ENCODE measurements around the gene TRAF3.
"Not testable (repeated sequence)": the region's sequence is repeated elsewhere in the genome, so short reads cannot be mapped to it uniquely, and the experiment has no call there.

Gene TRAF3

DNA sequence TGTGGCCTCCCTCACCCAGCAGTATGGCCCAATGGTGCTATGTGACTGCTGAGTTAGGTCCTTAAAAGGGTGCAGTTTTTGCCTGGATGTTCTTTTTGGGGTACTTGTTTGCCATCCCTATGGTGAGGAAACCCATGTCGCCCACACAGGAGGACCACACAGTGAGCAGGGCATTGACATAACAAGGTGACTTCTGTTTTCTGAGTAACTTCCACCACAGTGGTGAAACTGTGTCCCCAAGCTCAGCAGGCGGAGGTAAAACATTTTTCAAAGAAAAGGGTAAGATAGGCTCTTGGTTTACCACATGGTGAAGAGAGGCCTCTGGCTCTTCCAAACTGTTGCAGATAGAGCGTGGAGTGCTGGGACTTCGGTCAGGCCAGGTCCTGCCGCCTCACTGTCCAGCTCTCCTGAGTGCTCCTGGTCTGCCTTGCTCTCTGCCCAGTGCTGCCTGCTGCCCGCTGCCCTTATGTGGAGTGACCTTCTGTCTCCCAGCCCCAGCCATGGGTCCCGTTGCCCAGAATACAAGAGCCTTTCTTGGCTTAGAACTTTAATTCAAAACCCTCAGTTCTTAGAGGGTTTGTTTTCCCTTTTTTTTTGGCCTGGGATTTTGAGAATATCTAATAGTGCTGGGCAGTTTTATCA is 54.0 kb downstream of the TRAF3 start:
- DNase-seq = no peak

- no peak for DNase-seq
Observed at GRCh38 chr14:102833341-102833740, 56.1 kb downstream of the TRAF3 start.

GRCh38 chr14:102833991-102834390 is 56.7 kb downstream of the TRAF3 start:
- no peak for DNase-seq

DNA sequence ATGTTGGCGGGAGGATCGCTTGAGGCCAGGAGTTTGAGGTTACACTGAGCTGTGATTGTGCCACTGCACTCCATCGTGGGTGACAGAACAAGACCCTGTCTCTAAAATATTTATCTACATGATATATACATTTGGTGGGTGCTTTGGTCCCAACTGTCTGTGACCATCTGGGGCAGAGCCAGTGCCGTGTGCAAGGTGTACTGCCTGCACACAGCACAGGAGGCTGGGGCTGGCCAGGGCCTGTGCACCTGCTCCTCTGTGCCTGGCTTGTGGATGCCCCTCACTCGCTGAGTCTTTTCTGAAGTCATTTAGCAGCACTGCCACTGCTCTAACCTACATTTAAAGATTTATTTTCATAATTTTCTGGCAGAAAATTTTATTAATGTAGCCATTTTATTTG is 58.7 kb downstream of the TRAF3 start:
- no peak for DNase-seq

- DNase-seq = not testable (repeated sequence)
Observed at GRCh38 chr14:102837120-102837519, 59.9 kb downstream of the TRAF3 start.

DNA sequence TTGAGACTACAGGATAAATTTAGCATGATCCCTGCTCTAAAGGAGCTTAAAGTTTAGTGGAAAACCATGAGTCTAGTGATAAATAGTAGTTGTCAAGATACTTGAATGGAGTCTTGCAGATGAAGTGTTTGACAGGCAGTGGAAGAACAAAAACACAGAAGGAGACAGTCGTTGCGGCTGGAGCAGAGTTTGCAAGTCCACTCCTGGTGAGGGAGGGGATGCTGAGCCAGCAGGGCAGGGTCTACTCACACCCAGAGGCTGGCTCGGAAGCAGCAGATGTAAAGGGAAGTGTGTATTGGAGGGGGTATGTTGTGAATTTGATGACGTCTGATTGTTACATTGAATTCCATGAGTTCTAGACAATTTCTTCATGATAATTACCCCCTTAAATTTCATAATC is 61.3 kb downstream of the TRAF3 start:
- DNase-seq = no peak

GRCh38 chr14:102840115-102840514 is 62.9 kb downstream of the TRAF3 start:
- no peak for DNase-seq

DNA sequence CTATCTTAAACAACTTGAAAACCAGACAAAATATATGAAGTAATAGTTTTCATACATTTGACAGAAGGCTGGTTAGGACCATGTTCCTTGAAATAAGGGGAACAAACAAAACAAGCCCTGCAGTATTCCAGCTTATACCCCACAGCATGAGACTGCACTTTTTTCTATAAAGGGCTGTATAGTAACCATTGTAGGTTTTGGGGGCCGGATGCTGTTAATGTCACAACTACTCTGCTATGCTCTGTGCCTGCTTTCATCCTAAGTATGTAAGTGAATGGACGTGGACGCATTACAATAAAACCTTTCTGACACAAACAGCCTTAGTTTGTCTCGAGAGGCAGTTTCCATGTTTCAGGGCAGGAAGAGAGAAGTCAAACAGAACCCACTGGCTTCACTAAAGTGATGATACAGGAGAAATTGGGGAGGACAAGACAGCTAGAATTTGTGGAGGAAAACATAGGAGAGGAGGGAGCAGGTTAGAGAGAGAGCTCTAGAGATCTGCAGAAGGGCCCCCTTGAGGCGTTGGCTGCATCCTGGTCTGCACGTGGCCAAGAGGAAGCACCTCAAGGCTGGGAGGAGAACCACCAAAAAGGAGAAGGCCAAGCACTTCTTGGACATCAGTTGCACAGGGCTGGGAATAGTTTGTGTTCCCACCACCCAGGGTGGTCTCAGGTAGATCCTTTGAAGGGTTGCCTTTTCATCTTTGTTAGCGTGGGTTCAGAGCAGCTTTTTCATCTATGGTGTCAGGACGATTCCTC is 63.7 kb downstream of the TRAF3 start:
- DNase-seq = no peak

DNA sequence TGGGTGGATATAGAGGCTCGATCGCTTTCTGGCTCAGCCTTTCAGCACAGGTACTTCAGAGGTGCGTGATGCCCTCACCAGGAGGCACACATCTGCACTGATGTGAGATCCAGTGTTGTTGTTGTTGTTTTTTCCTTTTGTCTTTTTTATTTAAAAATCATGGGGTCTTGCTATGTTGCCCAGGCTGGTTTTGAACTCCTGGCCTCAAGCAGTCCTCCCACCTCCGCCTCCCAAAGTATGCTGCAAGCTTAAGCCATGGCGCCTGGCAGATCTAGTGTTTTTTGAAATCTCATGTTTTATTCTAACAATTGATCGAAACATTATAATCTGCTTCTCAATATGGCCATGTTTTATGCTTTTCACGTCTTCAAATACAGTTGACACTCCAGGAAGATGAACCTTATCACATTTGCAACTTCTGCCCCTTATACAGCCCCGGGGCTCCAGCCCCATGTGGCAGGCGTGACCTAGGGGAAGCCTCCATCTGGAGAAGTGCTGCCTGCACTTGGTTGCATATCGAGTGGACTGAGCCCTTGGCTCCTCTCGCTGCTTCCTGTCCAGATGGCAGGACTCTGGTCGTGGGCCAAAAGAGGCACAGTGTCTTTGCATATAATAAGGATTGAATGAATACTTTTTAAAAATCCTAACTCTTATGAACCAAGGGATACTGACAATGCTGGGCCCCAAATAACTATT is 71.7 kb downstream of the TRAF3 start:
- no peak for DNase-seq

- DNase-seq = no peak
Observed at GRCh38 chr14:102849526-102850379, 72.5 kb downstream of the TRAF3 start.

DNA sequence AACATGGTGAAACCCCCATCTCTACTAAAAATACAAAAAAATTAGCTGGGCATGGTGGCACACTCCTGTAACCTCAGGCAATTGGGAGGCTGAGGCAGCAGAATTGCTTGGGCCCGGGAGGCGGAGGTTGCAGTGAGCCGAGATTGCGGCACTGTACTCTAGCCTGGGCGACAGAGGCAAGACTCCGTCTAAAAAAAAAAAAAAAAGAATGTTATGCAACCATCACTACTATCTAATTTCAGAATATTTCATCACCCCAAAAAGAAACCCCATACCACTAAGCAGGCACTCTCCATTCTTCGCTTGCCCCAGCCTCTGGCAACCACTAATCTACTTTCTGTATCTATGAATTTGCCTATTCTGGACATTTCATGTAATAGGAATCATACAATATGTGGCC is 76.4 kb downstream of the TRAF3 start:
- DNase-seq = no peak

DNA sequence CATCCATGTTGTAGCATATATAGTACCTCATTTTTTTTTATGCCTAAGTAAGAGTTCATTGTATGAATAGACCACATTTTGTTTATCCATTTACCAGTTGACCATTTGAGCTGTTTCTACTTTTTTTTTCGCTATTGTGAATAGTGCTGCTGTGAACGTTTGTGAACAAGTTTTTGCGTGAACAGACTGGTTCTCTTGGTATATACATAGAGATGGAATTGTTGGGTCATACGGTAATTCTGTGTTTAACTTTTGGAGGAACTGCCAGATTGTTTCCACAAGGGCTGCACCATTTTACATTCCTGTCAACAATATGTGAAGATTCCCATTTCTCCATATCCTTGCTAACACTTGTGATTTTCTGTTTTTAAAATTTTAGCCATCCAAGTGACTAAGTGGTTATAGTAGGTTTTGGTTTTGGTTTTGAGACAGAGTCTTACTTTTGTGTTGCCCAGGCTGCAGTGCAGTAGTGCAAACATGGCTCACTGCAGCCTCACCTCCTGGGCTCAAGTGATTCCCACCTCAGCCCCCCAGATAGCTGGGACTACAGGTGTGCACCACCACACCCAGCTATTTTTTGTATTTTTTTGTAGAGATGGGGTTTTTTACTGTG is 76.9 kb downstream of the TRAF3 start:
- no peak for DNase-seq

- DNase-seq = no peak
Observed at GRCh38 chr14:102856179-102856578, 78.9 kb downstream of the TRAF3 start.

DNA sequence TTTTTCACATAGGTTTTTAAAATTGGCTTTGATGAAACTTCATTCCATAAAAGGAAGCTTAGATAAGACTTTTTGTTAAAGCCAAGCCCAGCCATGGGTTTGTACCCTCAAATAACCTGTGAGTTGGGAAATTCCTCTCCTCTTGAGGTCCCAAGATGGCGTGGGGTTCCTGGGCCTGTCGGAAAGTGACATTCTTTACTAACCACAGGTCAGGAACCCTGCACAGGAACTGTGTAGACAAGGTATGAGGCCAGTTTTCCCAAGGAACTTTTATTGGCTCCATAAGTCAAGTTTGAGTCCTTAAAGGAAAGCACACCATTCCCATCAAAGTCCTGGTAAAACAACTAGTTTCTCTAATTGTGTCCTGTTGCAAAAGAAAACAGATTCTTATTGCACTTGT is 80.2 kb downstream of the TRAF3 start:
- no peak for DNase-seq

- DNase-seq = no peak
Observed at GRCh38 chr14:102859911-102860310, 82.7 kb downstream of the TRAF3 start.

DNA sequence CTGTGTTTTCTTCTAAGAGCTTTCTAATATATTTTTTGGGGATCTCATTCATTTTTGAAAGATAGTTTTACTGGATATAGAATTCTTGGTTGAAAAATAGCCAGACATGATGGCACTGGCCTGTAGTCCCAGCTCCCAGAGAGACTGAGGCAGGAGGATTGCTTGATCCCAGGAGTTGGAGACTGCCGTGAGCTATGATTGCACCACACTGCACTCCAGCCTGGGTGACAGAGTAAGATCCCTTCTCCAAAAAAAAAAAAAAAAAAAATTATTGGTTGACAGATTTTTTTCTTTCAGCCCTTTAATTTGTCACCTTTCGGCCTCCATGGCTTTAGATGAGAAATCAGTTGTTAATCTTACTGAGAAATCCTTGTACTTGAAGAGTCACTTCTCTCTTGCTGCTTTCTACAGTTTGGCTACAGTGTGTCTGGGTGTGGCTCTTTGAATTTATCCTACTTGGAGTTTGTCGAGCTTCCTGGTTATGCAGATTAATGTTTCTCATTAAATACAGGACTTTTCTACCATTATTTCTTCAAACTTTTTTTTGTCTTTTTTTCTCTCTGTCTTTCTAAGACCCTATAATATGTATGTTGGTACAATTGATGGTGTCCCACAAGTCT is 85.0 kb downstream of the TRAF3 start:
- no peak for DNase-seq

- DNase-seq = no peak
Observed at GRCh38 chr14:102863381-102863780, 86.1 kb downstream of the TRAF3 start.

GRCh38 chr14:102865916-102866315 is 88.7 kb downstream of the TRAF3 start:
- not testable (repeated sequence) for DNase-seq

GRCh38 chr14:102866982-102867761 is 89.9 kb downstream of the TRAF3 start:
- DNase-seq = no peak

DNA sequence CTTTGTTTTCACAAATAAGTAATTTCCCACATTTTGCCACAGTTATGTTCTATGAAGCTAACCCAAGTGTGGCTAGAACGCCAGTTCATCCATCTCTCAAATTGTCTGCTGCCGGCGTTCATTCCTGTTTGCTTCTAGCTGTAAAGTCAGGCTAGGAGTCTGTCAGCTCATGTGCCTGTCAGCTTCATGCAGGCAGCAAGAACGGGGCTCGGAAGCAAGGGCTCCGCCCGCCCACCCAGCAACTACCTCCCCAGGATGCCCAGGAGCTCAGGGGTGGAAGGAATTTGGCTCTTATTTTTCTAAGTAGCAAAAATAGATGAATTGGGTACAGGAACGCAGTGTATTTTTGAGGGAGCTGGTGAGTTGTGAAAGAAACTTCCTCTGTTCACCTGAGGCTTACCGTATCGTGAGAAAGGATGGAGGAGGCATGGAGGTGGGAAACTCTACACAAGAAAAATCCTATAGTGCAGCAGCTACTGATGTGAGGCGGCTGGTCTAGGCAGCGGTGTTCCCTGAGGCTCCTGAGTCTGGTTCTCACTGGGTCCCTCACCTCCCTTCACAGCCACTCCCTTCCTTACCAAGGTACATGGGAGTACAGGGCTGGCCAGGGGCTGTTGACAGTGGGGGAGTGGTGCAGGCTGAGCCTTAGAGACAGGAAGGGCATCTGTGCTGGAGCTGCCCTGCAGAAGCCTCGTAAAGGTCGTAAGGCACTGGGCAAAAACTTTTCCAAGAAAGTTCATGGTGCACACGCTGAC is 90.8 kb downstream of the TRAF3 start:
- no peak for DNase-seq

Data from cortex of kidney (tissue), 1 donor.